ENCODE measurements around the gene OTOS. TPM values are rescaled to one million over a fixed set of nuclear protein-coding genes. Genes with fewer than 3 reads are reported as not detected.
A peak's percentile ranks its signal among the peaks of the same experiment; 100 is the strongest.

Gene OTOS
- total RNA-seq, 1 donor from 2014 or later: not detected

GRCh38 chr2:240144649-240145261 lies 4.3 kb upstream of the OTOS start:
- no peak for TF ChIP-seq CTCF (conservative IDR thresholded peaks at IDR 0.05)
- no peak for DNase-seq (ENCODE audit: low read depth, low spot score)
- Mint-ChIP-seq H3K27me3 (ENCODE audit: low read depth) (peaks cover 7% of the 10 kb centered on the region), H3K4me1 (no peaks in the 10 kb centered on the region), H3K9me3 (peaks cover 4% of the 10 kb centered on the region), H3K4me3 (no peak overlapping the region), H3K36me3 (ENCODE audit: low read depth) (no peaks in the 10 kb centered on the region), H3K27ac (ENCODE audit: unreplicated experiment) (peak overlapping the region; percentile 50)

DNA sequence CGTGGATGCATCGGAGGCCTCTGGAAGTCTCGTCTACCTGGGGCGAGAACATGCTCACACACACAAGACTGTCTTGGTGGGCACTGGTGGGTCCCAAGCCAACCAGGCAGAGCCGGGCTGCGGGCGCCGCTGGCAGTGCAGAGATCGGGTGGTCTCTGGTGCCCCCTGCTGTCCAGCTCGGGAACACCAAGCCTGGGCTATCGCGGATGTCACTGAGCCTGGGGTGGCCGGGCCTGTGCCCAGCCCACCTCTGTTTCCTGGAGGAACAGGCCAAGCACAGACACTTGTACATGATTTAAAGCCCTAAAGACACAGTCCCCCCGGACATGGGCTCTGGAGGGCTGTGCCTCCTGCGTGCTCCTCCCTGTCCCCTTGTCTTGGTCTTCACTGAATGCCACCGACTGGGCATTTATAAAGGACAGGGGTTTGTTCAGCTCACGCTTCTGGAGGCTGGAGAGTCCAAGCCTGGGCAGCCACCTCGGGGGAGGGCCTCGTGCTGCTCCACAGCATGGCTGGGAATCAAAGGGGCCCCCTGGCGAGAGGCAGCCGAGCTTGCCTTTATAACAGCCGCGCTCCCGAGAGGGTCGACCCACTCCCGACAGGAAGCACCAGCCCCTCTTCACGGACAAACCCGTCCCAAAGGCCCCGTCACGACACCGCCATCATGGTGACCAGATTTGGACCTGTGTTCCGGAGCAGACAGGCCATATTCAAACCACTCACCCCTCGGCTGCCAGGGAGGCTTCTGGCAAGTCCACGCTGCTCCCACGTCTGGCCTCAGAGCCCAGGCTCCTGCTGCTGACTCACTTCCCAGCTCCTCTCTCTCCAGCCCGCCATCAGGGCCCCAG lies 3.6 kb upstream of the OTOS start:
- peak; percentile 96 for TF ChIP-seq CTCF (conservative IDR thresholded peaks at IDR 0.05)
- H3K27ac Mint-ChIP-seq (ENCODE audit: unreplicated experiment): no peak overlapping the region
- peaks cover 7% of the 10 kb centered on the region for H3K27me3 Mint-ChIP-seq (ENCODE audit: low read depth)
- H3K4me1 Mint-ChIP-seq: no peaks in the 10 kb centered on the region
- peak overlapping the region; percentile 23 for H3K4me3 Mint-ChIP-seq
- no peaks in the 10 kb centered on the region for H3K36me3 Mint-ChIP-seq (ENCODE audit: low read depth)
- DNase-seq (ENCODE audit: low read depth, low spot score): peak; percentile 92
- H3K9me3 Mint-ChIP-seq: peaks cover 4% of the 10 kb centered on the region

- H3K36me3 Mint-ChIP-seq (ENCODE audit: low read depth): no peaks in the 10 kb centered on the region
- DNase-seq (ENCODE audit: low read depth, low spot score): no peak
- no peak overlapping the region for H3K27ac Mint-ChIP-seq (ENCODE audit: unreplicated experiment)
- H3K27me3 Mint-ChIP-seq (ENCODE audit: low read depth): peaks cover 9% of the 10 kb centered on the region
- no peak for TF ChIP-seq CTCF (conservative IDR thresholded peaks at IDR 0.05)
- H3K4me3 Mint-ChIP-seq: no peak overlapping the region
- no peaks in the 10 kb centered on the region for H3K4me1 Mint-ChIP-seq
- H3K9me3 Mint-ChIP-seq: peaks cover 4% of the 10 kb centered on the region
Measured at GRCh38 chr2:240143276-240143675, 2.8 kb upstream of the OTOS start.

GRCh38 chr2:240142859-240143258 lies 2.4 kb upstream of the OTOS start:
- H3K27me3 Mint-ChIP-seq (ENCODE audit: low read depth): peaks cover 9% of the 10 kb centered on the region
- H3K27ac Mint-ChIP-seq (ENCODE audit: unreplicated experiment): no peak overlapping the region
- no peak for DNase-seq (ENCODE audit: low read depth, low spot score)
- H3K4me3 Mint-ChIP-seq: no peak overlapping the region
- TF ChIP-seq CTCF (conservative IDR thresholded peaks at IDR 0.05): no peak
- H3K4me1 Mint-ChIP-seq: no peaks in the 10 kb centered on the region
- no peaks in the 10 kb centered on the region for H3K36me3 Mint-ChIP-seq (ENCODE audit: low read depth)
- H3K9me3 Mint-ChIP-seq: peaks cover 4% of the 10 kb centered on the region

DNA sequence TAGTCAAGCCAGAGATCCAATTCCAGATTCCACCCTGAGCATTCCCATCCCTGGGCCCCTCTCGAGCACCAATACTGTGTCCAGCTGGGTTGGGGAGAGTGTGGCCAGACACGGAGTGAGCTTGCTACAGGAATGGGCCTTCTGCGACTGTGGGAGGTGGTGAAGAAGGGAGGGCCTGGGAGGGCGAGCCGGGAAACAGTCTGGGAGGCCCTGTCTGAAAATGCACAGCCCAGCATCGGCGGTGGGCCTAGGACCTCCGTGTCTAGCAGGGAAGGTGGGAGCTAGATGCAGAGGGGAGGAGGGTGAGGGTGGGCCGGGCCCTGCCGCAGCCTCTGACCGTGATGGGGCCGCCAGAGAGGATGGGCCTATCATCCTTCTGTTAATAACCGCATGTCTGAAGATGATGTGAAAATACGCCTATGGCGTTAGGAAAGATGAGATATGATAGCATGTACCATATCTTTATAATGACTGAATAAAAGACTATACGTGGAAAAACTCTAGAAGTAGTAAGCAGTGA lies 1.9 kb upstream of the OTOS start:
- Mint-ChIP-seq H3K4me3 (no peak overlapping the region), H3K27me3 (ENCODE audit: low read depth) (peaks cover 9% of the 10 kb centered on the region), H3K27ac (ENCODE audit: unreplicated experiment) (no peak overlapping the region), H3K9me3 (peaks cover 4% of the 10 kb centered on the region), H3K36me3 (ENCODE audit: low read depth) (no peaks in the 10 kb centered on the region), H3K4me1 (no peaks in the 10 kb centered on the region)
- no peak for TF ChIP-seq CTCF (conservative IDR thresholded peaks at IDR 0.05)
- DNase-seq (ENCODE audit: low read depth, low spot score): no peak

All from neural crest cell (in vitro differentiated cells).